Erythroblast (primary cell): ENCODE results near the gene SLC22A1.

Experiments used
- GATA1 ChIP-seq: IDR thresholded peaks from 2 replicates; pipeline ENCODE4 v1.6.1; 2011; ENCODE audit warnings: low read depth, mild to moderate bottlenecking, control low read depth, low read length, moderate library complexity
- POLR2A ChIP-seq: IDR thresholded peaks from 2 replicates; pipeline ENCODE4 v1.6.1; 2011; ENCODE audit warnings: mild to moderate bottlenecking, low read length

GRCh38 chr6:160106010-160106409, 15.6 kb upstream of the SLC22A1 start:
- TF ChIP-seq POLR2A, result no peak
- no peak for TF ChIP-seq GATA1
